Measurements from ENCODE around the gene SEZ6.

Gene SEZ6

DNA sequence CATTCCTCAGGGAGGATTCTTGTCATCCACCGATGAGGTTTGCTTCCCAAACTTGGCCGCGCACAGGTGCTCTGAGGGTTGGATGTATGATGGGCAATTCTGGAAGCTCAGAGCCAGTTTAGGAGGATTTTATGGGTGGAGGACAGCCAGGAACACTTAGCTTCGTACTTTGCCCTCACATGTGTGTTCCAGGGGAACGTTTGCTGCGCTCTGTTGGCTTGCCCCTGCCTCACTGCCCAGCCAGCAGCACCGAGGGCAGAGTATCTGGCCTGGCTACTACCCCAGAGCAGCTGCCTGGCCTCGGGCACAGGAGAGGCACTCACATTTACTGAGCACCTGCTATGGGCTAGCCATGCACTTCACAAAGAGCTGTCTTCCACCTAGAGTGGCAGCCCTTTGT lies 14.1 kb downstream of the SEZ6 start:
- TF ChIP-seq, protein P1, sequence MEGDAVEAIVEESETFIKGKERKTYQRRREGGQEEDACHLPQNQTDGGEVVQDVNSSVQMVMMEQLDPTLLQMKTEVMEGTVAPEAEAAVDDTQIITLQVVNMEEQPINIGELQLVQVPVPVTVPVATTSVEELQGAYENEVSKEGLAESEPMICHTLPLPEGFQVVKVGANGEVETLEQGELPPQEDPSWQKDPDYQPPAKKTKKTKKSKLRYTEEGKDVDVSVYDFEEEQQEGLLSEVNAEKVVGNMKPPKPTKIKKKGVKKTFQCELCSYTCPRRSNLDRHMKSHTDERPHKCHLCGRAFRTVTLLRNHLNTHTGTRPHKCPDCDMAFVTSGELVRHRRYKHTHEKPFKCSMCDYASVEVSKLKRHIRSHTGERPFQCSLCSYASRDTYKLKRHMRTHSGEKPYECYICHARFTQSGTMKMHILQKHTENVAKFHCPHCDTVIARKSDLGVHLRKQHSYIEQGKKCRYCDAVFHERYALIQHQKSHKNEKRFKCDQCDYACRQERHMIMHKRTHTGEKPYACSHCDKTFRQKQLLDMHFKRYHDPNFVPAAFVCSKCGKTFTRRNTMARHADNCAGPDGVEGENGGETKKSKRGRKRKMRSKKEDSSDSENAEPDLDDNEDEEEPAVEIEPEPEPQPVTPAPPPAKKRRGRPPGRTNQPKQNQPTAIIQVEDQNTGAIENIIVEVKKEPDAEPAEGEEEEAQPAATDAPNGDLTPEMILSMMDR (conservative IDR thresholded peaks at IDR 0.05): no peak
- peak overlapping the region; percentile 33; the same call in 1 of the 2 replicates for H3K27ac ChIP-seq

GRCh38 chr17:28989028-28989427 lies 16.8 kb downstream of the SEZ6 start:
- TF ChIP-seq, protein P1 (conservative IDR thresholded peaks at IDR 0.05): no peak
- peak overlapping the region; percentile 86 for H3K27ac ChIP-seq

GRCh38 chr17:28988475-28988874 lies 17.4 kb downstream of the SEZ6 start:
- TF ChIP-seq, protein P1 (conservative IDR thresholded peaks at IDR 0.05): no peak
- H3K27ac ChIP-seq: peak overlapping the region; percentile 86

DNA sequence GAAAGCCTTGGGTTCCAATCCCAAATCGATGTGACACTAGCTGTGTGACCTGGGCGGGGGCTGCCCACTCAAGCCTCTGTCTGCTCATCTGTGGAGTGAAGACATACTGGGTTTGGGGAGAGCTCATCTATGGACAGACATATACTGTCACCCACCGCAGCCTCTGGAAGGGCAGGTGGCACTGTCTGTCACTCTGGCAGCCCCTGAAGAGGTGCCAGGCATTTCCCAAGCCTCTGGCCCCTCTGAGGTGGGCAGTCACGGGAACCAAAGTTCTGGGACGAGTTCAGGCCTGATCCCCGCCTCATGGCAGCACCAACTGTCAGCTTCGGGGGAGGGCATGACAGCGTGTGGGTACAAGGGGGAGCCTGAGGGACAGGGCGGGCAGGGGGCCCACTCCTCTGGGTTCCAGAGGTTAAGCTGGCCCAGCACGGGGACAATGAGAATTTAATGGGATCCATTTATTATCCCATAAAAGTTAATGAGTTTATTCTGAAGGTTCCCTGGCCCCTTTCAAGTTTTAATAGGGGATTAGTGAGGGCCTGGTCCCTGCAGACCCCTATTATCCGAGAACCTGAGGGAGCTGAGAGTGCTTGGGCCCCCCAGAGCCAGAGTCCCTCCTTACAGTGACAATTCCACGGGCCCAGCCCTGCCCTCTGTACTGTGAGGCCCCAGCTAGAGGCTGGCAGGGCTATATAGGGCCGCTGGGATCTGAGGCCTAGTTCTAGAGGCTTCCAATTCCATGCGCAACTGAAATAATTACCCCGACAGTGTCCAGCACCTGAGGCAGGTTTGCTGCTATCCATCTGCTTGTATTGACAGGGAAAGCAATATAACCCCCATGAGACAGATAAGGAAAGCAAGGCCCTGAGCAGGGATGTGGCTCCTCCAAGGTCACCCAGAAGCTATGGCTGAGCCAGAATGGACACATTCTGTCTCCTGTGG lies 18.8 kb downstream of the SEZ6 start:
- peak overlapping the region; percentile 86 for H3K27ac ChIP-seq
- TF ChIP-seq, protein P1 (conservative IDR thresholded peaks at IDR 0.05): no peak

DNA sequence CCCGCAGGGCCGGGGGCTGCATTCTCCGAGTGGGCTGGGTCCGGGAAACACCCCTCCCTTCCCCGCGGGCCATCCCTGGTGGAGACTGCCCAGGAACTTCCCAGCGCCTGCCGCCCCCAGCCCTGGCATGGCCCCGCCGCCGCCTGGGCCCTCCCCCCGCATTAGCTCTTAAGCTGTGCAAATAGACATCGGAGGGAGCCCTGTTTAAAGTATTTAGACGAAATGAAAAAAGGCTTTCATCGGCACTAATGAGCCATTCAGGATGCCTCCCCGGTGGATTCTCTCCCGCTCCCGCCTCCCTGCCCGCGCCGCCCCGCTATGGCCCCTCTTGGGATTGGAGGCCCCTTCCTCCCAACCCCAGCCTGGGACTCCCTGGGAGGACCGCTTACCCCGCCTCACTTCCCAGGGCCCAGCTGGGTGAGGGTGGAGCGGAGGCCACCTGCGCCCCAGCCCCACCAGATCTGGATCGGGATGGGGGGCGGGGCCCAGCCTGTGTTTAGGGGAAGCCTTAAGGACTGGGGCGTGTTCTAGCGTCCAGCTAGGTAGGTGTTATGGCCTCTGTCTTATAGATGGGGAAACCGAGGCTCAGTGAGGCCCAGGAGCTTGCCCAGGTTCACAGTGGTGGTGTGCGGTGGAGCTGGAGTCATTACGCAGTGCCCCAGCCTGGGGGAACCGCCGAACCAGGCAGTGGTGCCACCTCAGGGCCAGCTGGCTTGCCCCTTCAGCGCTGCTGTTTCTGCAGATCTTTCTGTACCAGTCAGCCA lies 19.7 kb downstream of the SEZ6 start:
- H3K27ac ChIP-seq: peak overlapping the region; percentile 86
- TF ChIP-seq, protein P1 (conservative IDR thresholded peaks at IDR 0.05): no peak

DNA sequence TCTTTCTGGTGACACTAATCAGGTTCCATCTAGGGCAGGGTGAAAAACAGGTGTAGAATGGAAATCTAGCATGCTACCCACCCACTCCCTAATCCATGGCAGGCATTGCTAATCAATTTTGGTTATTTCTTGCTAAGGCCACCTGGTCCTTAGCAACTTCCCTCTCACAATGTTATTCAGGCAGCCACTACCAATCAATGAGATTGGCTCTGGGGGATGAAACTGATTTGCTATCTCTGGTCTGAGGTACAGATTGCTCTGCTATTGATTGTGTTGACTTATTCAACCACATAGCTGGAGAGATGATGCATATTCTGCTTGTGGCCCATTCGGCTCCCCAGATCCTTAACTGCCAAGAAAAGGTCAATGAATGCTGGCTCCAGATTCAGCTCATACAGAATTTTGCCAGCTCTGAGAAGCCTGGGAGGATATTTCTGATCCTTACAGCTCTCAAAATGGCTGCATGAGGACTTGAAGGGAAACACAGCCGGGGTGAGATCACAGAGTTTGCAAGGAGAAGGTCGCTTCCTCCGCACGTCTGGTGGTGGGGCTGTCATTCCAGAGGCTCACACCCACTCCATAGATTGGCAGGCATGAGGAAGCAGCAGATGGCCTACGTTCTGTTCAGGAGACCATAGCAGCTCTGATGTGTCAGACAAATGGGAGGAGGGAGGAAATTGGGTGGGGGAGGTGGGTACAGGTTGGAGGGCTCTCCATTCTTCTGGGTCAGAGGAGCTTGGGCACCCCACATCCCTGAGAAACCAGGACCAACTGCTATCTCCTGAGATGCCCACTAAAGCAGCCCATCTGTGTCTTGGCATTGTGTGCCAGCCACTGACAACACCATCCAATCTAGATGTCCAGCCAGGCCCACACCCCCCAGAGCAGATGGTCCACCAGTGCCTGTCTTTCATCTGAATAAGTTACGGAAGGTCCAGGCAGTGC lies 22.3 kb downstream of the SEZ6 start:
- TF ChIP-seq, protein P1 (conservative IDR thresholded peaks at IDR 0.05): no peak
- H3K27ac ChIP-seq: no peak overlapping the region
